ENCODE results near the gene SHQ1.

Gene SHQ1

GRCh38 chr3:72839057-72839456 is 9.2 kb downstream of the SHQ1 start:
- Histone ChIP-seq H3K4me3 (replicated peaks; ENCODE audit: insufficient read depth, low read length) (no peak overlapping the region), H3K27me3 (ENCODE audit: insufficient read depth, poor library complexity, severe bottlenecking) (no peaks in the 10 kb centered on the region), H3K27ac (replicated peaks) (no peak overlapping the region)
- no peak for TF ChIP-seq POLR2AphosphoS5 (IDR thresholded peaks at IDR 0.05; ENCODE audit: low read depth)
- TF ChIP-seq SPI1 (IDR thresholded peaks at IDR 0.05; ENCODE audit: borderline replicate concordance, low read depth) = no peak
- no peak for TF ChIP-seq GABPA (IDR thresholded peaks at IDR 0.05; ENCODE audit: low read depth)
- TF ChIP-seq REST (IDR thresholded peaks at IDR 0.05; ENCODE audit: insufficient replicate concordance, low read depth) = no peak
- no peak for TF ChIP-seq CTCF (IDR thresholded peaks at IDR 0.05; ENCODE audit: insufficient read depth, low read length)
- no peak for DNase-seq (ENCODE audit: low read depth in 1 of 2, low spot score in 1 of 2)

GRCh38 chr3:72836923-72837322 is 11.3 kb downstream of the SHQ1 start:
- Histone ChIP-seq H3K27ac (replicated peaks) (no peak overlapping the region), H3K27me3 (ENCODE audit: insufficient read depth, poor library complexity, severe bottlenecking) (no peaks in the 10 kb centered on the region), H3K4me3 (replicated peaks; ENCODE audit: insufficient read depth, low read length) (no peak overlapping the region)
- TF ChIP-seq CTCF (IDR thresholded peaks at IDR 0.05; ENCODE audit: insufficient read depth, low read length) = no peak
- no peak for TF ChIP-seq REST (IDR thresholded peaks at IDR 0.05; ENCODE audit: insufficient replicate concordance, low read depth)
- TF ChIP-seq POLR2AphosphoS5 (IDR thresholded peaks at IDR 0.05; ENCODE audit: low read depth) = no peak
- TF ChIP-seq GABPA (IDR thresholded peaks at IDR 0.05; ENCODE audit: low read depth) = no peak
- TF ChIP-seq SPI1 (IDR thresholded peaks at IDR 0.05; ENCODE audit: borderline replicate concordance, low read depth) = no peak
- DNase-seq (ENCODE audit: low read depth in 1 of 2, low spot score in 1 of 2) = no peak

- H3K27ac ChIP-seq (replicated peaks) = no peak overlapping the region
- no peak overlapping the region for H3K4me3 ChIP-seq (replicated peaks; ENCODE audit: insufficient read depth, low read length)
- no peaks in the 10 kb centered on the region for H3K27me3 ChIP-seq (ENCODE audit: insufficient read depth, poor library complexity, severe bottlenecking)
- no peak for DNase-seq (ENCODE audit: low read depth in 1 of 2, low spot score in 1 of 2)
- no peak for TF ChIP-seq REST (IDR thresholded peaks at IDR 0.05; ENCODE audit: insufficient replicate concordance, low read depth)
- TF ChIP-seq POLR2AphosphoS5 (IDR thresholded peaks at IDR 0.05; ENCODE audit: low read depth) = no peak
- no peak for TF ChIP-seq SPI1 (IDR thresholded peaks at IDR 0.05; ENCODE audit: borderline replicate concordance, low read depth)
- TF ChIP-seq CTCF (IDR thresholded peaks at IDR 0.05; ENCODE audit: insufficient read depth, low read length) = no peak
- TF ChIP-seq GABPA (IDR thresholded peaks at IDR 0.05; ENCODE audit: low read depth) = no peak
Observed at GRCh38 chr3:72836416-72836815, 11.8 kb downstream of the SHQ1 start.
